NCI-H1436 treated with DMSO at 0.1 percent for 48 hours (cell line): ENCODE results near the gene OR2T2.
"Not testable (repeated sequence)": the region's sequence is repeated elsewhere in the genome, so short reads cannot be mapped to it uniquely, and the experiment has no call there.

Source experiments
- DNase-seq: peaks from one replicate; lab custom pipeline; 2025; lab: John Stamatoyannopoulos, UW

Gene OR2T2

GRCh38 chr1:248445399-248445798 is at the start of gene OR2T2:
Gene OR2T2, plus strand, starts transcription at chr1:248445637. Its CDS starts 7,161 bp downstream, at chr1:248452798.
- DNase-seq, result not testable (repeated sequence)

GRCh38 chr1:248402748-248403147 is 42.7 kb upstream of the OR2T2 start, which contains the start of gene OR2T1:
Gene OR2T1, plus strand, starts transcription at chr1:248403048. Its CDS starts 3,100 bp downstream, at chr1:248406148.
- no peak for DNase-seq

- no peak for DNase-seq
Observed at GRCh38 chr1:248404024-248404423, 41.4 kb upstream of the OR2T2 start.

- DNase-seq, result no peak
Observed at GRCh38 chr1:248406721-248407692, 38.4 kb upstream of the OR2T2 start.

GRCh38 chr1:248416226-248416625 is 29.2 kb upstream of the OR2T2 start:
- DNase-seq, result no peak

GRCh38 chr1:248417854-248418253 is 27.6 kb upstream of the OR2T2 start:
- no peak for DNase-seq

- DNase-seq, result no peak
Observed at GRCh38 chr1:248421384-248421783, 24.1 kb upstream of the OR2T2 start.

GRCh38 chr1:248427526-248428191 is 17.8 kb upstream of the OR2T2 start:
- DNase-seq, result not testable (repeated sequence)

- DNase-seq, result not testable (repeated sequence)
Observed at GRCh38 chr1:248428192-248428533, 17.3 kb upstream of the OR2T2 start.

- DNase-seq, result not testable (repeated sequence)
Observed at GRCh38 chr1:248431683-248432082, 13.8 kb upstream of the OR2T2 start.

GRCh38 chr1:248432201-248432600 is 13.2 kb upstream of the OR2T2 start:
- not testable (repeated sequence) for DNase-seq

GRCh38 chr1:248433811-248434415 is 11.5 kb upstream of the OR2T2 start:
- DNase-seq, result not testable (repeated sequence)

- DNase-seq, result not testable (repeated sequence)
Observed at GRCh38 chr1:248434913-248435312, 10.5 kb upstream of the OR2T2 start.

GRCh38 chr1:248436303-248436702 is 9.1 kb upstream of the OR2T2 start:
- DNase-seq, result not testable (repeated sequence)

GRCh38 chr1:248438668-248439067 is 6.8 kb upstream of the OR2T2 start:
- not testable (repeated sequence) for DNase-seq

GRCh38 chr1:248439283-248439682 is 6.2 kb upstream of the OR2T2 start:
- DNase-seq, result not testable (repeated sequence)

- not testable (repeated sequence) for DNase-seq
Observed at GRCh38 chr1:248442500-248443277, 2.7 kb upstream of the OR2T2 start.

GRCh38 chr1:248444603-248445002 is 834 bp upstream of the OR2T2 start:
- DNase-seq, result not testable (repeated sequence)

- DNase-seq, result not testable (repeated sequence)
Observed at GRCh38 chr1:248448409-248449074, 3.1 kb downstream of the OR2T2 start.

- not testable (repeated sequence) for DNase-seq
Observed at GRCh38 chr1:248449821-248450465, 4.5 kb downstream of the OR2T2 start.
